Measurements from ENCODE around the gene UBE2F.

Gene UBE2F

GRCh38 chr2:237966565-237967462, at the start of gene UBE2F:
Gene UBE2F, plus strand, starts transcription at chr2:237967014. Its CDS starts 6,094 bp downstream, at chr2:237973108.
- peak; percentile 96 to 100 for DNase-seq

GRCh38 chr2:237917696-237918374, 49.0 kb upstream of the UBE2F start:
- no peak for DNase-seq

- peak; percentile 30 to 33 for DNase-seq
Measured at GRCh38 chr2:237919593-237919992, 47.2 kb upstream of the UBE2F start.

GRCh38 chr2:237920673-237921072, 46.1 kb upstream of the UBE2F start:
- DNase-seq, result no peak

GRCh38 chr2:237921967-237922492, 44.8 kb upstream of the UBE2F start:
- no peak for DNase-seq

- no peak for DNase-seq
Measured at GRCh38 chr2:237922641-237923361, 44.0 kb upstream of the UBE2F start.

DNA sequence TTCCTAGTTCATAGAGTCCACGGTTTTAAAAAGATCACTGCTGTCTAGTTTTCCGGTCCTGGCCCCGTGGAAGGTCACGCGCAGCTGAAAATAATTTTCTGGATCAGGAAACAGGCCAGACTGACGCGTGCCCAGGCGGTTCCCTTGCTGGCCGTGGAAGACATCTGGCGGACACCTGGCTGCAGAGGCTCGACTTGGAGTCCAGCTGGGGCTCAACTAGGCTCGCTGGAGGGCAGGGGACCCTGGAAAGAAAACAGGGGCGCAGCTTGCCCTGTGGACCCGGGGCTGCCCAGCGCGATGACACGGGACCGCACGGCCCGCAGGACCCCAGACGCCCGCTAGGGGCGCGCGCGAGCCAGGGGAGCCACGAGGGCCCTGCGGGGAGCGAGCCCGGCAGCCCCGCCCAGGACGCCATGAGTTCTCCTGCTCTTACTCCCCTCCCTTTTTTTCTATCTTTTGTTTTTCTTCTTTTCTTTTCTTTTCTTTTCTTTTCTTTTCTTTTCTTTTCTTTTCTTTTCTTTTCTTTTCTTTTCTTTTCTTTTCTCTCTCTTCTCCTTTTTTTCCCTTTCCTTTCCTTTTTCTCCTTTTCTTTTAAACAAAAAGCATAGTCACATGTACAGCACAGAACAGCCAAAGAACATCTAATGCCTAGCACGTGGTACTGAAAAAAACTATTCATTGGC, 43.2 kb upstream of the UBE2F start:
- peak; percentile 61 to 89 for DNase-seq

GRCh38 chr2:237924164-237924534, 42.7 kb upstream of the UBE2F start:
- DNase-seq, result no peak

DNA sequence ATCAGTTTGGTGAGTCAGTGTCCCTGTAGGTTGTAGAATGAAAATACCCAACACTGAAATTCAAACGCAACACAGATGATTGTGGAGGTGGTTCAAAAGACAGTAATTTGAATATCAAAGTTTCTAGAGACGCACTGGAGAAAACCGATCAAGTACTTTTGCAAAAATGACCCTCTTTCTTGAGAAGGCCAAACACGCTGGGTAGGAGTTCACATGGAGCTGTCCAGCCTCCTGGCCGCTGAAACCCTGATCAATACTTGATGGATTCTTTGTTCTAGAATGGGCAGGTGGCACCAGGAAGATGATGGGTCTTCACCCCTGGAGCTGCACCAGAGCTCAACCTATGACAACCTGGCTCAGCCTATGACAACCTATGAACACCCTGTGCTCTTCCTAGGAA, 39.7 kb upstream of the UBE2F start:
- DNase-seq, result no peak

- no peak for DNase-seq
Measured at GRCh38 chr2:237927986-237928385, 38.8 kb upstream of the UBE2F start.

DNA sequence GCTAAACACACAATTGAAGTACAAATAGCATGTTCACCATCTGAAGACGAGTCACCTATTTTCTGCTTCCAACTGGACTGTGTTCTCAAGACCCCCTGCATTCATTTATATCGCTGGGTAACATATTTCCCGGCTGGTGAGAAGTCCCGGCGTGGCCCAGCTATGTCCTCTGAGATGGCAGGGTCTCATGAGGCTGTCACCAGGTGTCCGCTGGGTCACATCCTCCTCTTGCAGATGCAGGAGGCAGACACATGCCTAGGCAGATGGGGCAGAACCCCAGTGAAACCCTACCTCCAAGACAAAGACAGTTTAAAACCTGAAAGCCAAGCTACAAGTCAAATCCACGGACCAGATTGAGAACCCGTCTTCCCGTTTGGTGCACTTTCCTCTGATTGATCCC, 36.8 kb upstream of the UBE2F start:
- no peak for DNase-seq

- DNase-seq, result peak; percentile 44 to 56
Measured at GRCh38 chr2:237931205-237931721, 35.6 kb upstream of the UBE2F start.

DNA sequence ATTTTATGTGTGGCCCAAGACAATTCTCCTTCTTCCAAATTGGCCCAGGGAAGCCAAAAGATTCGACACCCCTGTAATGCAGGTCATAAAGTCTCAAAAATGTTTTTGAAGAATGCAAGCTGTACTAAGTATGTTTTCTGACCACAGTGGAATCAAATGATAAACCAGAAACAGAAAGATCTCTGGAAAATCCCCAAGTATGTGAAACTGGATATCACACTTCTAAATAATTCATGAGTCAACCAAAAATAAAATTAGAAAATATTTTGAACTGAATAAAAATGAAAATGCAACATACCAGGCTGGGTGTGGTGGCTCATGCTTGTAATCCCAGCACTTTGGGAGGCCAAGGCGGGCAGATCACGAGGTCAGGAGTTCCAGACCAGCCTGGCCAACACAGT, 34.1 kb upstream of the UBE2F start:
- DNase-seq, result no peak

GRCh38 chr2:237934186-237934585, 32.6 kb upstream of the UBE2F start:
- no peak for DNase-seq

DNA sequence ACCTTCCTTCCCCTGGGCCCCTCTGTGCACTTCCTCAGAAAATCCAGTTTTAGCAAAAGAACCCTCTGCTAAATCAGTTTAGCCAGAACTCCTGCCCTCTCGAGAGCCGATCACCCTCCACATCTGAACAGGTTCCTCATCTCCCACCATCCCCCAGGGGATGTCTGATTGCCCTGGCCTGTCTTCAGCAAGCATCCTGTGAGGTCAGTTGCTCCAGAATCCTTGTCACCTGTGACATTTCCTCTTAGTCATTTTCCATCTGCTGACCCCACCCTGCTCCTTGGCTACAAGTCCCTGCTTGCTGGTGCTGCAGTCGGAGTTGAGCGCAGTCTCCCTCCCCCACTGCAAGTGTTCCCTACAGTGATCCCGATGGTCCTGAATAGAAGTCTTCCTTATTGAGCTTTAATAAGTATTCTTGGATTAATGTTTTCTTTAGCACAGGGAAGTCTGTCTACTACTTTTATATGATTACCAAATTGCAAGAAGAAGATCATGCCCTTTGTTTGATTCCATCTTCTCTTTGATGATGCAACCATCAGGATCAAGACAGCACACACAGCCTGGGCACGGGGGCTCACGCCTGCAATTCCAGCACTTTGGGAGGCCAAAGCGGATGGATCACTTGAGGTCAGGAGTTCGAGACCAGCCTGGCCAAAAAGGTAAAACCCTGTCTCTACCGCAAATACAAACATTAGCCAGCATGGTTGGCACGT, 30.9 kb upstream of the UBE2F start:
- no peak for DNase-seq

GRCh38 chr2:237939251-237939650, 27.6 kb upstream of the UBE2F start:
- no peak for DNase-seq

GRCh38 chr2:237940828-237941227, 26.0 kb upstream of the UBE2F start:
- no peak for DNase-seq

- DNase-seq, result no peak
Measured at GRCh38 chr2:237941239-237941638, 25.6 kb upstream of the UBE2F start.

DNA sequence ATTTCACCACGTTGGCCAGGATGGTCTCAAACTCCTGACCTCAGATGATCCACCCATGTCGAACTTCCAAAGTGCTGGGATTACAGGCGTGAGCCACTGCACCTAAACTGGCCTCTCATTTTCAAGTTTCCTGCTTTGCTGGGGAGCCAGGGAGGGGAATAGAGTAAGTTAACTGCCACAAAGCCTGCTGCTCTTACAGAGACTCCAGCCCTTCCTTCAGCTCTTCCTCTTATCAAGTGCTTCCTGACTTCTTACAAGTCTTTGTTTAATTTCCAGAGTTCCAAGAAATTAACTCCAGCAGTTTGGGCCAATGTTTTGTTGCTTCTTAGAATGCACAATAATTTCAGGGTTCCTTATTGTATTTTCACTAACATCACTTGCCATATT, 24.3 kb upstream of the UBE2F start:
- DNase-seq, result no peak

DNA sequence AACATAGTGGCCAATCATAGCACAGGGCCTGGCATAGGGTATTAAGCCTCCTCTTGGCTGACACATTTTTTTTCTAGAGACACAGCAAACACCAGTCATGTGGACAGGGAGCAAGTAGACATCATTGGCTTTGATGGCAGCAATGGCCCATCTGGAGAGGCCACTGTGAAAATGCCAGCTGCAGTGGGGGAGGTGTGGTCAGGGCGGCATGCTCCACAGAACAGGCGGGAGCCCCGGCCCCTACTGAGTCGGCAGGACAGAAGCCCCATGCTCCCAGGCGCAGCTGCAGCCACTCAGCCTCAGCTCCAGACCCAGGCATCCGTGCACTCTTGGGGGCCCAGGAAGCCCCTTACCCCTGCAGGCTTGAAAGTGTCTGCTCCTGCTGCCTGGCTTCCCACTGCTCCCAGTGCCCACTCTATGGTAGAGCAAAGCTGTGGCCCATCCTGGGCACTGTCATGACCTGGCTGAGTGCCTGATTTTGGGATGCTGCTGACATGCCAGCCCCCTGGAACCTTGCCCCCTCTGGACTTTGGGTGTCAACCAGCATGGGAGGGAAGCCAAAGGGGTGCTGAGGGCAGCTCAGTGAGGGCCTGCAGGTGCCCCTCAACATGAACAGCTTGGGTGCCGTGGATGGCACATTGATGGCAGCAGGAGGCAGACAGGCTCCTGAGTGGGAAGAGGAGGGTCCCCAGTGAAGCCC, 23.3 kb upstream of the UBE2F start:
- DNase-seq, result no peak

- no peak for DNase-seq
Measured at GRCh38 chr2:237944302-237944701, 22.5 kb upstream of the UBE2F start.
